Prostate gland (tissue), 2 donors: ENCODE results near the gene UBALD2.

Experiments used
- POLR2A ChIP-seq: fragments of 450-650 bp; IDR thresholded peaks from one replicate; pipeline ENCODE4 v1.6.1; 2016; ENCODE audit warnings: antibody characterized with exemption, mild to moderate bottlenecking
- TF ChIP-seq, protein P1 (sequence below), 4 experiments: fragments of 200-600 bp in 2 of 4; fragments of 450-650 bp in 2 of 4; sonication (generic) in 2 of 4; IDR thresholded peaks; 1 replicate in 3 of 4; 2 replicates in 1 of 4; pipeline ENCODE4 v1.5.1; 2016 to 2019; ENCODE audit warnings: antibody characterized with exemption in 4 of 4, mild to moderate bottlenecking in 2 of 4, moderate library complexity in 2 of 4

DNA sequence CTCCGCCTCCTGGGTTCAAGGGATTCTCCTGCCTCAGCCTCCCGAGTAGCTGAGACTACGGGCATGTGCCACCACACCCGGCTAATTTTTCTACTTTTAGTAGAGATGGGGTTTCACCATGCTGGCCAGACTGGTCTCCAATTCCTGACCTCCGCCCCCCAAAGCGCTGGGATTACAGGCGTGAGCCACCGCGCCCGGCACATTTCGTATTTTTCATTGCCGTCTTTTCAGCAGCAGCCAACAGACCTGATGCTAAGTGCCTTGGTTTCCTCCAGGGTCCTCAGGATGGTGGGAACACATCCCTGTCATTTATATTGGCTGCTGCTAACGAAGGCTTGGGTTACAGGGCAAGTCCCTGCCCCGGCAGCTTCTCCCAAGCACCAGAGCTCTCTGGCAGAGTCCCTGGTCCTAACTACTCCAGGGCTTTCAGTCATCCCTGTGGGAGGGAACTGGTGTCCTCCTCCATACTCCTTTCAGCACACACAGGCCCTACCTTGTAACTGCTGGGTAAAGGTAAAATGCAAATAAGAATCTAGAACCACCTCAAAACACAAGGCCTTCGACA, 23.4 kb upstream of the UBALD2 start:
- TF ChIP-seq, protein P1, sequence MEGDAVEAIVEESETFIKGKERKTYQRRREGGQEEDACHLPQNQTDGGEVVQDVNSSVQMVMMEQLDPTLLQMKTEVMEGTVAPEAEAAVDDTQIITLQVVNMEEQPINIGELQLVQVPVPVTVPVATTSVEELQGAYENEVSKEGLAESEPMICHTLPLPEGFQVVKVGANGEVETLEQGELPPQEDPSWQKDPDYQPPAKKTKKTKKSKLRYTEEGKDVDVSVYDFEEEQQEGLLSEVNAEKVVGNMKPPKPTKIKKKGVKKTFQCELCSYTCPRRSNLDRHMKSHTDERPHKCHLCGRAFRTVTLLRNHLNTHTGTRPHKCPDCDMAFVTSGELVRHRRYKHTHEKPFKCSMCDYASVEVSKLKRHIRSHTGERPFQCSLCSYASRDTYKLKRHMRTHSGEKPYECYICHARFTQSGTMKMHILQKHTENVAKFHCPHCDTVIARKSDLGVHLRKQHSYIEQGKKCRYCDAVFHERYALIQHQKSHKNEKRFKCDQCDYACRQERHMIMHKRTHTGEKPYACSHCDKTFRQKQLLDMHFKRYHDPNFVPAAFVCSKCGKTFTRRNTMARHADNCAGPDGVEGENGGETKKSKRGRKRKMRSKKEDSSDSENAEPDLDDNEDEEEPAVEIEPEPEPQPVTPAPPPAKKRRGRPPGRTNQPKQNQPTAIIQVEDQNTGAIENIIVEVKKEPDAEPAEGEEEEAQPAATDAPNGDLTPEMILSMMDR (IDR thresholded peaks at IDR 0.05) = no peak
- TF ChIP-seq POLR2A = no peak
